Measurements from ENCODE around the gene ANKRD6.

Gene ANKRD6

GRCh38 chr6:89530982-89531381 is 98.0 kb downstream of the ANKRD6 start:
- no peak for DNase-seq (ENCODE audit: extremely low spot score)
- CTCF ChIA-PET: no interaction called here
- POLR2A ChIA-PET: no interaction called here
- TF ChIP-seq CTCF (IDR thresholded peaks at IDR 0.05; ENCODE audit: control extremely low read depth, extremely low read depth, low read depth, missing control alignments): no peak

GRCh38 chr6:89536231-89536630 is 103.3 kb downstream of the ANKRD6 start:
- TF ChIP-seq CTCF (IDR thresholded peaks at IDR 0.05; ENCODE audit: control extremely low read depth, extremely low read depth, low read depth, missing control alignments): no peak
- ChIA-PET CTCF (interaction anchor here (1.4 to 1.5 kb wide), 2 partner anchors 16 to 554 kb away, joined by 3 to 4 read pairs; no protein-coding TSS in a partner anchor), POLR2A (no interaction called here)
- no peak for DNase-seq (ENCODE audit: extremely low spot score)

- no peak for TF ChIP-seq CTCF (IDR thresholded peaks at IDR 0.05; ENCODE audit: control extremely low read depth, extremely low read depth, low read depth, missing control alignments)
- ChIA-PET CTCF (no interaction called here), POLR2A (no interaction called here)
- no peak for DNase-seq (ENCODE audit: extremely low spot score)
These were observed 106.8 kb downstream of the ANKRD6 start for GRCh38 chr6:89539779-89540178.

GRCh38 chr6:89542081-89542857 is 109.3 kb downstream of the ANKRD6 start:
- CTCF ChIA-PET: interaction anchor here (0.9 kb wide), 1 partner anchor 7 kb away, joined by 3 read pairs; no protein-coding TSS in a partner anchor
- no peak for DNase-seq (ENCODE audit: extremely low spot score)
- TF ChIP-seq CTCF (IDR thresholded peaks at IDR 0.05; ENCODE audit: control extremely low read depth, extremely low read depth, low read depth, missing control alignments): no peak
- POLR2A ChIA-PET: no interaction called here

- no peak for TF ChIP-seq CTCF (IDR thresholded peaks at IDR 0.05; ENCODE audit: control extremely low read depth, extremely low read depth, low read depth, missing control alignments)
- DNase-seq (ENCODE audit: extremely low spot score): no peak
- ChIA-PET POLR2A (no interaction called here), CTCF (interaction anchor here (0.9 kb wide), 1 partner anchor 8 kb away, joined by 3 read pairs; no protein-coding TSS in a partner anchor)
These were observed 109.9 kb downstream of the ANKRD6 start for GRCh38 chr6:89542866-89543265.

- TF ChIP-seq CTCF (IDR thresholded peaks at IDR 0.05; ENCODE audit: control extremely low read depth, extremely low read depth, low read depth, missing control alignments): no peak
- ChIA-PET POLR2A (no interaction called here), CTCF (no interaction called here)
- no peak for DNase-seq (ENCODE audit: extremely low spot score)
These were observed 114.3 kb downstream of the ANKRD6 start for GRCh38 chr6:89547281-89547680.

All from GM10248 (cell line).